NK-92 (cell line): ENCODE measurements around the gene SMAD3.
"Not testable (repeated sequence)": the region's sequence is repeated elsewhere in the genome, so short reads cannot be mapped to it uniquely, and the experiment has no call there.

Experiments
- DNase-seq: peaks from one replicate; lab custom pipeline; 2025; ENCODE audit not compliant: unreplicated experiment; lab: John Stamatoyannopoulos, UW

SMAD3 gene

GRCh38 chr15:67140078-67140833 is 74.9 kb downstream of the SMAD3 start:
- no peak for DNase-seq

DNA sequence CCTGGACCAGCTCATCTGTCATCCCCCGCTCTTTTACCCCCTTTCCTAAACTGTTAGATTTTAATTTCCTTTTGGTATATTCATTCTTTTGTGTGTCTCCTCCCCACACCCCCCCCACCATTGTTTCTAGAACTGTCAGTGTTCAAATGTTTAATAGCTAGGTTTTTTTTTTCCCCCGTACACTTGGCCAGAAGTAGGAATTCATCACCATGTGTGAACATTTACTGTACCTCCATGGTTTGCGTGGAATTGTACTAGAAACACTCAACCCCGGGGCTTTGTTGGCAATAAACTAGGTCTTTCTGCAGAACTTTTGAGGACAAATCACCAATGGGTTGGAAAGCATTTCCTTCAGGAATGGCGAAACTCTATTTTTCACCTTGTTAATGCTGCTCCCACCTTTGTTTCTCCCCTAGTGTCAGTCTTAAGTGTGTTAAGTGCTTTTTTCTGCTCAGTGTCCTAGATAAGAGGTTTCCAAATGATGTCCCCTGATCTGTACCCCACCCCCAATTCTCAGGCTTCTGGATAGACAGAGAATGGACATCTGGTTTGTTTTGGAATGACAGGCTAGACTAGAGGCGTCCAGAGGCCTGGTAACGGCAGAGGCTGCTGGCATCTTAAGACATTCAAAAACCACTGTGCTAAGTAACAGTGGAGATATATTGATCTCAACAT is 76.8 kb downstream of the SMAD3 start:
- DNase-seq, result no peak

DNA sequence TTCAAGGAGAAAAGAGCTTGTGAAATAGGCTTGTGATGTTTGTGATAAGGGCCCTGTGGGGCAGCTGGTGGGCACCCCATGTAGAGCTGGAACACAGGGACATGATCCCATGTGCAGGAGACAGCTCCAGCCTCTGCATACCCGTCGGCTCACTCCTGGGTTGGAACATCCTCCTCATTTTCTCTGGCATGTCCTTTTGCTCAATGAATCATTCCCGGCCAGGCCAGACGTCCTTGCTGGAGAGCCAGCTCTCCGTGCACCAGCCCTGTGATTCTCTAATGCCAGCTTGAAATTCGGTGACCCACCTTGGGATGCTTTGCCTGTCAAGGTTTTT is 77.3 kb downstream of the SMAD3 start:
- DNase-seq, result no peak

DNA sequence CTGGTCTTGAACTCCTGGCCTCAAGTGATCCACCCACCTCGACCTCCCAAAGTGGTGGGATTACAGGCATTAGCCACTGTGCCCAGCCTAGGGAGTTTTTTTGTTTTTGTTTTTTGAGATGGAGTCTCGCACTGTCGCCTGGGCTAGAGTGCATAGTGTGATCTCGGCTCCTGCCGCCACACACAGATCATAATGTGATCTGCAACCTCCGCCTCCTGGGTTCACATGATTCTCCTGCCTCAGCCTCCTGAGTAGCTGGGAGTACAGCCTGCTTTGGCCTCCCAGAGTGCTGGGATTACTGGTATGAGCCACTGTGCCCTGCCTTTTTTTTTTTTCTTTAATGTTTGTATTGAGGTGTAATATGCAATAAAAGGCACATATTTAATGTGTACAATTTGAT is 78.2 kb downstream of the SMAD3 start:
- DNase-seq, result no peak

DNA sequence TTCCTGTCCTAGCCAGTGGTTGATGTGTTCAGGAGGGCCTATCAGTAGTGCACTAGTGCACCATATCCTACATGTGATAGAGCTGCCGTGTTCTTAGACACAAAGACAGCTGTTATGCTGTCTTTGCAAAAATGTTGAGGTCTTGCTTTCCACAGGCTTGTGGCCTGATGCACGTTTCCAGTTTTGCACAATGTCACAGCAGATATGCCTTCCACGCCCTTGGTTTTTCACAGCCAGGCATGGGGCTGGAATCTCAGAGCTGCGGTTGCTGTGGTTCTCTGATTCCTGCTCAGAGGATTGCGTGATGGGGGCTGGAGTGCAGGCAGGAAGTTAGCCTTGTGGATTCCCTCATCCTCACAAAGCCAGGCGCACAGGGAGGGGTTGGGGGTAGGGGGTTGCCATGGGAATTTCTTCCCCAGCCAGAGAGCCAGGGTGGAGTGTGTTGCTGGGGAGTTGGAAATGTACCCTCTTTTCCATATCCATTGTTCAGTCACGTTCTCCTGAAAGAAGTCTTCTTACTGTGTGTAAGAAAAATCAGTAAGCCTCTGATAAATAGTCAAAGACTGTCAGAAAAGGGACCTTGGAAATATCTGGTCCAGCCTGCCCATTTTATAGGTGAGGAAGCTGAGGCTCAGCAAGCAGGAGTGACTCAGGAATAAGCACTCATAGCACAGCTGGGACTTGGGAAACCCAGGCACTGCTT is 79.4 kb downstream of the SMAD3 start:
- no peak for DNase-seq

DNA sequence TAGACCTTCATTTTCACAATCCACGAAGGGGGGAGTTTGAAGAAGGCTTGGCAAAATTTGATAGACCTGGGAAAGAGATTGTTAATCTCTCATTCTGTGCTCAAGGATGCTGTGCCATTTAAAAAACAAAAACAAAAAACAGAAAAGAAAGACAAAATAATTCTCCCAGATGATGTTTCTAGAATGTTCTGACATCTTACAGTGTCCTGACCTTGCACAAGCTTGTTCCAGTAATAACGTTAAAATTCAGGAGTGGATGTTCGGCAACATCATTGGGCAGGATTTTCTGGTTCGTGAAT is 79.9 kb downstream of the SMAD3 start:
- no peak for DNase-seq

DNA sequence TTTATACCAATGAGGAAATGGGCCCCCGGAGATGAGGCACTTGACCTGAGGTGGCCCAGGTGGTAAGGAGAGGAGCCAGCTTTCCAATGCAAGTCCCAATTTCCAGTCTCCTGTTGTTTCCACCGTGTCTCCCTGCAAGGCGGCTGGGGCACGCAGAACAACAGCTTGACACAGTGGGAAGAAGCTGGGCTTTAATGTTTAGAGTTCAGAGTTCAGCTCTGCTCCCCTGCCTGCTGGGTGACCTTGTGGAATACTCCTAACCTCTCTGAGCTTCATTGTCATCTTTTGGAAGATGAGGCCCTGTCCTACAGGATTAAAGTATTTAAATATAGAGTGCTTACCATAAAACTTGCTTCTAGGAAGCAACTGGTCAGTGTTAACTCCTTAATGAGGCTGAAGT is 80.3 kb downstream of the SMAD3 start:
- no peak for DNase-seq

DNA sequence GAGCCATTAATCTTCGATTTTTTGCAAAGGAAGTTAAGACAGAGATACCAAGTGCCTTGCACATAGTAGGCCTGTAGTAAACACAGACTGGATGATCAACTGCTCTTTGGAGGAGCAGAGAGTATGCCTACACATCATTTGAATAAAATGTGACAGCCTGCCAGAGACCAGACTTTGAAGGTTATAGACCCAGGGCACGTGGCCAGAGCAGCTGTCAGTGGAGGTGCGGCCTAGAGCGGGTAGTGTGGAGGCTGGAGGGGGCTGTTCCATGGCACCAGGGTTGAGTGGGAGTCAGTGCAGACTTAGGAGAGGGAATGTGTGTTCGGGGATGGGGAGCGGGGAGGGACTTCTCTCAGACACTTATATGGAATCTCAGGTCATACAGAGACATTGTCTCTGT is 80.8 kb downstream of the SMAD3 start:
- DNase-seq, result no peak

GRCh38 chr15:67146875-67147381 is 81.5 kb downstream of the SMAD3 start:
- no peak for DNase-seq

DNA sequence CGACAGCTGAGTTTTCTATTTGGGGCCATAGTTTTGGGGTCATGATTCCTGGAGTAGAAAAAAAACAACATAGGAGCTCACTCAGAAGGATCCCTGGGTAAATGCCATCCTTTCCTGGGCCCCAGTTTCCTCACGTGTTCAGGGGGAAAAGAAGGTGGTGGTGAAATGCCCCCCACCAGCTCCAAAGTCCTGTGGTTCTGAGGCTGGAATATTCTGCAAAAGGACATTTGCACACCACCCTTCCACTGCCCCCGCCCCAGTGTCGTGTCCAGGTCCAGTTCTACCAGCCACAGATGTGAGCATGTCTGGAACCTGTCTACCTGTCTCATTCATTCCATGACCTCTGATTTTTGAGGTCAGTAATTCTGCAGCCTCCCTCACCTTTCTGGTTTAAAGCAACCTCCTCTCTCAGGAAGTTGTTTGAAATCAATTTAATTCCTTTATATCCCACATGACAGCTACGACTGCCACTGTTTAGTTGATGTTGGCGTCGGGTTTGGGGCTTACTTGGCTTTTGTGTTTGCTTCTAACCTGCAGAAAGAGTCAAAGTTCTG is 82.1 kb downstream of the SMAD3 start:
- DNase-seq, result no peak

GRCh38 chr15:67148196-67148701 is 82.8 kb downstream of the SMAD3 start:
- no peak for DNase-seq

DNA sequence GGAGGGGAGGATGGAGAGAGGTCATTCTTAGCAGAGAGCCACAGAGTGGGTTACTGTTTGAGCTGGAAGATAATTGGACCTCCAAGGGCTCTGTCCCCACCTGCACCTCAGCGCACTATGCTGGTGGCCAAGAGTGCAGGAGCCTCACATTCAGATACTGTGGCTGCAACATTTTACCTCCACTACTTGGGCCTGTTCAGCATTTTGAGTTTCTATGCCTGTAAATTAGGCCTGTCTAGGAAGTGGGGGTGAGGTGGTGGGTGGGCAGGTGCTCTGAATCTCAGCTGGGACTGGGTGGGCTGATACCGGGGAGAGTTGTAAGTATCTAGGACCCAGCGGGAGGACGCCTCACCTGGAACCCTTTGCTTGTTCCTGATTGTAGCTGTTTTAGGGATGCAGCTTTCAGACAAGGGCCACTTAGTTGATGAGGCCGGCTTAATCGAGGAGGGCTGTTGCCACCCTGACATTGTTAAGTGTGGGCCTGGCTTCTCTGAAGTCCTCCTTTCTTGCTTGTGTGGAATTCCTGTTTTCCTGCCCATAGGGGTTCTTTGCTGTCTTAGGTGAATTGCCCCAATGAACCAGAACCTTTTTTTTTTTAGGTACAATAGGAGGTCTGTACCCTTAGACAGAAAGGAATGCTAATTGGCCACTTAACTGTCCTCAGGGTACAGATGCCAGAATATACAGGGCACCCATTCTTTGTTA is 83.8 kb downstream of the SMAD3 start:
- DNase-seq, result no peak

- no peak for DNase-seq
Measured at GRCh38 chr15:67149773-67150022, 84.3 kb downstream of the SMAD3 start.

GRCh38 chr15:67150023-67150860 is 84.8 kb downstream of the SMAD3 start:
- DNase-seq, result no peak

GRCh38 chr15:67152429-67152828 is 87.0 kb downstream of the SMAD3 start:
- DNase-seq, result no peak

DNA sequence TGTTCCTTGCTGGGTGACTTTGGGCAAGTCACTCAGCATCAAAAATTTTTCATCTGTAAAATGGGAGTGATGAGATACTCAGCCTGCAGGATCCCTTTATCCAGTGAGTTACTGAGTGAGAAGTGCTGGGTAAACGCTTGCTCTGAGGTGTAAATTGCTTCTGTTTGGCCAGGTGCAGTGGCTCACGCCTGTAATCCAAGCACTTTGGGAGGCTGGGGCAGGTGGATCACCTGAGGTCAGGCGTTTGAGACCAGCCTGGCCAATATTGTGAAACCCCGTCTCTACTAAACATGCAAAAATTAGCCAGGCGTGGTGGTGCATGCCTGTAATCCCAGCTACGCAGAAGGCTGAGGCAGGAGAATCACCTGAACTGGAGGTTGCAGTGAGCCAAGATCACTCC is 87.6 kb downstream of the SMAD3 start:
- not testable (repeated sequence) for DNase-seq

- DNase-seq, result no peak
Measured at GRCh38 chr15:67154249-67154648, 88.8 kb downstream of the SMAD3 start.

GRCh38 chr15:67156426-67156825 is 91.0 kb downstream of the SMAD3 start:
- no peak for DNase-seq

- DNase-seq, result no peak
Measured at GRCh38 chr15:67156834-67157233, 91.4 kb downstream of the SMAD3 start.

DNA sequence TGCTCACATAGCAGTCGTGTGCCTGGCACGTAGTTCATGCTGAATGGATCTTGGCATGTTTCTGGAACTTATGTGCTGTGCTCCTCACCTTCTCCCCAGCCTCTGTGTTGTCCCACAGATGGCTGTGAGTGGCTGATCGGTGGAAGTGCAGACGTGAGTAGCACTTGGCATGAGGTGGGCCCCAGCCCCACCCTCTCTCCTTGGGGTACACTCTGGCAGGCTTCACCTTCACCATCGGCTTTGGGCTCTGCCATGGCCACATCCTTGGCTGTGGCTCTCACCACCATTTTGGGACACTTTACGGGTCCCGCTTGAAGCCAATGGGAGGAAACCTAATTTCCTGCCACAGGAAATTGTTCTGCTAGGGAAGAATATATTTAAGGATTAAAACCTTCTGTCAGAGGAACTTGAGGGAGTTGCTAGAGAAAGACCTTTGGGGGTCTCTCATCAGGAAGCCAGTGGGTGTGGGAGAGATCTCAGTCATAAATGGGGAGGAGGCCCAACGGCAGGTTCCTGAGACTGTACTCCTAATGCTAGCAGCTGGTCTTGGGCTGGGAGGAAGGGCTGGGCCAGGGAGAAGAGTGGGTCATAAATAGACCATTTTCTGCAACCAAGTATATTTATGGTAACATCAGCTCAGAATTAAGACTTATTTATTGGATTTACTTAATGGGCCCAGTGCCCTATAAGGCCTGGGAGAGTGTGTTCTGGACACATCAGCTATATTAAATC is 92.3 kb downstream of the SMAD3 start:
- DNase-seq, result no peak
